Measurements from ENCODE around the gene GSTA1.

The GSTA1 gene

DNA sequence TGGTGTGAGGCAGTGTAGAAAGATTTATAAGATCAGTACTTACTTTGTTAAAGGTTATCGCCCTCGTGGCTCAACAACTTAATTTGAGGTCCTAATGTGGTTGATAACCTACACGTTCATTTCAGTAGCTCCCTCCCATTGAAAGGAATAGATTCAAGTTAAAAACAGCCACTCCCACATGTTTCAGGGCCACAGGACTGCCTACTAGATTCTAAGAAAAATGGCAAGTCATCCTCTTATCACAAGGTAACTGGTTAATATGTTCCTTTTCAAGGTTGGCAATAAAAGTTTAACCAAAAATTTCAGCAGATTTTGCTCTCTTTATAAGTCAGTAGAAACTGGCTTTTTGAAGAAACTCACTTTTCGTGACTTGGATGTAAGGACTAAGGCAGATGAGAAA is 57.4 kb downstream of the GSTA1 start:
- TF ChIP-seq, protein P1, sequence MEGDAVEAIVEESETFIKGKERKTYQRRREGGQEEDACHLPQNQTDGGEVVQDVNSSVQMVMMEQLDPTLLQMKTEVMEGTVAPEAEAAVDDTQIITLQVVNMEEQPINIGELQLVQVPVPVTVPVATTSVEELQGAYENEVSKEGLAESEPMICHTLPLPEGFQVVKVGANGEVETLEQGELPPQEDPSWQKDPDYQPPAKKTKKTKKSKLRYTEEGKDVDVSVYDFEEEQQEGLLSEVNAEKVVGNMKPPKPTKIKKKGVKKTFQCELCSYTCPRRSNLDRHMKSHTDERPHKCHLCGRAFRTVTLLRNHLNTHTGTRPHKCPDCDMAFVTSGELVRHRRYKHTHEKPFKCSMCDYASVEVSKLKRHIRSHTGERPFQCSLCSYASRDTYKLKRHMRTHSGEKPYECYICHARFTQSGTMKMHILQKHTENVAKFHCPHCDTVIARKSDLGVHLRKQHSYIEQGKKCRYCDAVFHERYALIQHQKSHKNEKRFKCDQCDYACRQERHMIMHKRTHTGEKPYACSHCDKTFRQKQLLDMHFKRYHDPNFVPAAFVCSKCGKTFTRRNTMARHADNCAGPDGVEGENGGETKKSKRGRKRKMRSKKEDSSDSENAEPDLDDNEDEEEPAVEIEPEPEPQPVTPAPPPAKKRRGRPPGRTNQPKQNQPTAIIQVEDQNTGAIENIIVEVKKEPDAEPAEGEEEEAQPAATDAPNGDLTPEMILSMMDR (IDR thresholded peaks at IDR 0.05; ENCODE audit: low read length, missing control alignments), result no peak
- DNase-seq (ENCODE audit: low read depth), result no peak
- H3K4me3 ChIP-seq (replicated peaks; ENCODE audit: low read depth, low read length), result no peak overlapping the region

DNA sequence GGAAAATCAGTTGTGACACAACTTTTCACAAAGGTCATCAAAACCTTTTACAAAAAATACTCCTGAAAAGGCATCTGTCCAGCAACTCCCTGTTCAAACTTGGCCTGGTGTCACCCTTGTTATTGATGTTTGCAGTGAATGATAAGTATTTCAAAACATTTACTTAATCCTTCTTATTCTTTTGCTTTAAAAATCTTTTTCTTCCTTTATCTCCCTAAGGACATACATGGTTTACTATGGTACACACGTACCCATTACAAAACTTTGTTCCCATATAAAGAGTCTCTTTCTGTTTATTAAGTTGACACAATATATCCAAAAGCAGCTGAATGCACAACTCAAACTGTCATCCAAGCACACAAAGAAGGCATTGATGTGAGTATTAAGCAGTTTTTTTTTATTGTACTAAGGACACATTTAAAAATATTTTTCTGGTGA is 57.8 kb downstream of the GSTA1 start:
- no peak for DNase-seq (ENCODE audit: low read depth)
- TF ChIP-seq, protein P1 (IDR thresholded peaks at IDR 0.05; ENCODE audit: low read length, missing control alignments), result no peak
- no peak overlapping the region for H3K4me3 ChIP-seq (replicated peaks; ENCODE audit: low read depth, low read length)

DNA sequence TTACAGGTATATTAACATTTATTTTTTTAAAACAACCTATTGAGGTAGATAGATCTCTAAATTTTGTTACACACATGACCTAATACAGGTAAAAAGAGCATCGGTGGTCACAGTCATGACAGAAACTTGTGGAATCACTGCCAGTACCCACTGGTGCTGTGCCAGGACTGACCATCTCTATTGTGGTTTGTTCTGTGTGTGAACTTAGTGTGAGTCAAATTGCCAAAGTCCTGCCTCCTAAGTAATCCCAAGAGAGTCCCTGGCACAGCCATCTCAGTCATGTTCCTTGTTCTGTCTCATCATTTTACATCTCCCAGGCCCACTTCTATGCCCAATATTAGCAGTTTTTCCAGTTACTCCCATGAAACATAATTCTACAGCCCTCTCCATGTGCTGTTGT is 61.7 kb downstream of the GSTA1 start:
- TF ChIP-seq, protein P1 (IDR thresholded peaks at IDR 0.05; ENCODE audit: low read length, missing control alignments), result no peak
- no peak for DNase-seq (ENCODE audit: low read depth)
- no peak overlapping the region for H3K4me3 ChIP-seq (replicated peaks; ENCODE audit: low read depth, low read length)
